Measurements from ENCODE around the gene IRGC. TPM values are rescaled to one million over a fixed set of nuclear protein-coding genes. Genes with fewer than 3 reads are reported as not detected.
"Not testable (repeated sequence)": the region's sequence is repeated elsewhere in the genome, so short reads cannot be mapped to it uniquely, and the experiment has no call there.

IRGC gene
- total and polyA plus RNA-seq, 2 of the 13 experiments (the other 11 are each of a cell fraction or from before 2014, with no cell fraction given), result not detected

- Histone ChIP-seq H3K79me2 (ENCODE audit: insufficient read depth, low read length) (no peaks in the 10 kb centered on the region), H3K4me1 (ENCODE audit: insufficient read depth, low read length) (no peaks in the 10 kb centered on the region), H2AFZ (ENCODE audit: low read length) (no peak overlapping the region), H3K9me3 (ENCODE audit: low read length) (no peaks in the 10 kb centered on the region), H3K4me2 (ENCODE audit: low read depth, low read length) (no peak overlapping the region), H3K27me3 (ENCODE audit: control insufficient read depth in 1 of 2, insufficient read depth in 2 of 2, low read length in 2 of 2) (no peaks in the 10 kb centered on the region; a peak in 2 of 5 replicates), H3K27ac (ENCODE audit: extremely low read length, insufficient read depth, low read length) (no peak overlapping the region), H4K20me1 (ENCODE audit: insufficient read depth, low read length) (no peaks in the 10 kb centered on the region), H3K4me3 (replicated peaks in 1 of 3; ENCODE audit: insufficient read depth in 1 of 3, low read depth in 2 of 3, low read length in 3 of 3) (no peak overlapping the region), H3K9ac (ENCODE audit: insufficient read depth, low read depth, low read length) (no peak overlapping the region), H3K36me3 (replicated peaks in 1 of 2; ENCODE audit: control insufficient read depth in 1 of 2, insufficient read depth in 2 of 2, low read length in 2 of 2) (no peaks in the 10 kb centered on the region)
- TF ChIP-seq SAP130 (CRISPR knock-in tag; IDR thresholded peaks at IDR 0.05; ENCODE audit: low read depth) (no peak), MEF2D (CRISPR knock-in tag; IDR thresholded peaks at IDR 0.05) (no peak), MLLT10 (CRISPR knock-in tag; IDR thresholded peaks at IDR 0.05) (no peak), ZNF800 (CRISPR knock-in tag; IDR thresholded peaks at IDR 0.05) (no peak), ZNF24 (IDR thresholded peaks at IDR 0.05) (no peak), ONECUT2 (CRISPR knock-in tag; IDR thresholded peaks at IDR 0.05) (no peak), ZNF75D (CRISPR knock-in tag; IDR thresholded peaks at IDR 0.05; ENCODE audit: borderline replicate concordance) (no peak), ZNF780A (CRISPR knock-in tag; IDR thresholded peaks at IDR 0.05) (no peak), ZNF564 (CRISPR knock-in tag; IDR thresholded peaks at IDR 0.05) (no peak), ZNF710 (CRISPR knock-in tag; IDR thresholded peaks at IDR 0.05; ENCODE audit: borderline replicate concordance) (no peak), ZNF768 (CRISPR knock-in tag; IDR thresholded peaks at IDR 0.05) (no peak), NRL (CRISPR knock-in tag; IDR thresholded peaks at IDR 0.05; ENCODE audit: borderline replicate concordance) (no peak), THAP9 (CRISPR knock-in tag; IDR thresholded peaks at IDR 0.05; ENCODE audit: borderline replicate concordance) (no peak), SRSF9 (IDR thresholded peaks at IDR 0.05; ENCODE audit: borderline replicate concordance, insufficient read depth, low read depth, low read length, poor library complexity, severe bottlenecking) (no peak)
- BruUV-seq (replicated peaks), result no TSS peak
- in situ Hi-C loops (cut with HindIII; ENCODE audit: extremely low pct_ligation_motif_present, low pct_unique_long_range_greater_than_20kb) (no loop called here), intact Hi-C loops (cut with micrococcal nuclease; ENCODE audit: unreplicated experiment) (no loop called here)
- DNase-seq (ENCODE audit: low spot score) (no peak), FAIRE-seq (no peak), ATAC-seq (no peak)
- POLR2A ChIA-PET, result no interaction called here
- CTCF ChIA-PET (ENCODE audit: low intra/inter-chr PET ratio, low total read pairs), result no interaction called here
- 17% methylated on average over 5 of the region's 5 CpGs for whole genome bisulfite sequencing (ENCODE audit: low lambda C conversion rate)
Measured at GRCh38 chr19:43681821-43682220, 34.1 kb upstream of the IRGC start.

- H3K4me2 ChIP-seq (ENCODE audit: low read depth, low read length); H3K9me3 ChIP-seq (ENCODE audit: low read length); H3K9ac ChIP-seq (ENCODE audit: insufficient read depth, low read depth, low read length); DNase-seq (ENCODE audit: low spot score); intact Hi-C loops (cut with micrococcal nuclease; ENCODE audit: unreplicated experiment); CTCF ChIA-PET (ENCODE audit: low intra/inter-chr PET ratio, low total read pairs); BruUV-seq (replicated peaks); ATAC-seq; H3K27me3 ChIP-seq (ENCODE audit: control insufficient read depth in 1 of 2, insufficient read depth in 2 of 2, low read length in 2 of 2); FAIRE-seq; H3K4me3 ChIP-seq (replicated peaks in 1 of 3; ENCODE audit: insufficient read depth in 1 of 3, low read depth in 2 of 3, low read length in 3 of 3); H3K79me2 ChIP-seq (ENCODE audit: insufficient read depth, low read length); H3K4me1 ChIP-seq (ENCODE audit: insufficient read depth, low read length); H2AFZ ChIP-seq (ENCODE audit: low read length); H3K27ac ChIP-seq (ENCODE audit: extremely low read length, insufficient read depth, low read length); H3K36me3 ChIP-seq (replicated peaks in 1 of 2; ENCODE audit: control insufficient read depth in 1 of 2, insufficient read depth in 2 of 2, low read length in 2 of 2); in situ Hi-C loops (cut with HindIII; ENCODE audit: extremely low pct_ligation_motif_present, low pct_unique_long_range_greater_than_20kb); POLR2A ChIA-PET; H4K20me1 ChIP-seq (ENCODE audit: insufficient read depth, low read length): not testable (repeated sequence)
- 27% methylated on average over 5 of the region's 5 CpGs for WGBS (ENCODE audit: low lambda C conversion rate)
Measured at GRCh38 chr19:43682269-43682668, 33.6 kb upstream of the IRGC start.

Measured in HepG2 (cell line).